GM12865 (cell line): ENCODE measurements around the gene MDK.

Experiments
- DNase-seq: peaks from one replicate; pipeline ENCODE4 v3.0.0; 2010; ENCODE audit warnings: low read depth
- H3K4me3 ChIP-seq: 2 replicates; pipeline ENCODE4 v1.5.1; 2011; ENCODE audit warnings: mild to moderate bottlenecking, low read depth, low read length, control low read depth
- CTCF ChIP-seq: IDR thresholded peaks from 2 replicates; pipeline ENCODE4 v1.5.1; 2011; ENCODE audit warnings: low read length, control low read depth, low read depth, inconsistent platforms; ENCODE audit not compliant: insufficient read depth; ENCODE audit errors: missing control alignments

MDK gene

GRCh38 chr11:46335890-46336562, 45.4 kb upstream of the MDK start:
- no peak for TF ChIP-seq CTCF
- H3K4me3 ChIP-seq: no peak overlapping the region
- no peak for DNase-seq

GRCh38 chr11:46336563-46337180, 44.8 kb upstream of the MDK start:
- no peak for DNase-seq
- H3K4me3 ChIP-seq: no peak overlapping the region
- TF ChIP-seq CTCF: no peak

GRCh38 chr11:46337626-46338345, 43.7 kb upstream of the MDK start:
- DNase-seq: no peak
- no peak overlapping the region for H3K4me3 ChIP-seq
- TF ChIP-seq CTCF: no peak

GRCh38 chr11:46338636-46338987, 42.9 kb upstream of the MDK start:
- no peak for DNase-seq
- no peak overlapping the region for H3K4me3 ChIP-seq
- TF ChIP-seq CTCF: no peak

- no peak overlapping the region for H3K4me3 ChIP-seq
- TF ChIP-seq CTCF: no peak
- no peak for DNase-seq
Measured at GRCh38 chr11:46338988-46339666, 42.3 kb upstream of the MDK start.

- no peak for DNase-seq
- no peak for TF ChIP-seq CTCF
- no peak overlapping the region for H3K4me3 ChIP-seq
Measured at GRCh38 chr11:46339816-46340215, 41.7 kb upstream of the MDK start.
